Retinal pigment epithelial cell (primary cell): ENCODE measurements around the gene OSCP1.

Experiments
- DNase-seq: peaks from one replicate; pipeline ENCODE4 v3.0.0-alpha.2; 2010; ENCODE audit warnings: low read depth
- H3K4me3 ChIP-seq: 2 replicates; pipeline ENCODE4 v1.5.1; 2011; ENCODE audit warnings: mild to moderate bottlenecking, low read length, control low read depth, moderate library complexity
- TF ChIP-seq, protein P1 (sequence below): conservative IDR thresholded peaks from 2 replicates; pipeline ENCODE4 v1.5.1; 2011; ENCODE audit warnings: low read depth, low read length, control low read depth, inconsistent platforms

Gene OSCP1

DNA sequence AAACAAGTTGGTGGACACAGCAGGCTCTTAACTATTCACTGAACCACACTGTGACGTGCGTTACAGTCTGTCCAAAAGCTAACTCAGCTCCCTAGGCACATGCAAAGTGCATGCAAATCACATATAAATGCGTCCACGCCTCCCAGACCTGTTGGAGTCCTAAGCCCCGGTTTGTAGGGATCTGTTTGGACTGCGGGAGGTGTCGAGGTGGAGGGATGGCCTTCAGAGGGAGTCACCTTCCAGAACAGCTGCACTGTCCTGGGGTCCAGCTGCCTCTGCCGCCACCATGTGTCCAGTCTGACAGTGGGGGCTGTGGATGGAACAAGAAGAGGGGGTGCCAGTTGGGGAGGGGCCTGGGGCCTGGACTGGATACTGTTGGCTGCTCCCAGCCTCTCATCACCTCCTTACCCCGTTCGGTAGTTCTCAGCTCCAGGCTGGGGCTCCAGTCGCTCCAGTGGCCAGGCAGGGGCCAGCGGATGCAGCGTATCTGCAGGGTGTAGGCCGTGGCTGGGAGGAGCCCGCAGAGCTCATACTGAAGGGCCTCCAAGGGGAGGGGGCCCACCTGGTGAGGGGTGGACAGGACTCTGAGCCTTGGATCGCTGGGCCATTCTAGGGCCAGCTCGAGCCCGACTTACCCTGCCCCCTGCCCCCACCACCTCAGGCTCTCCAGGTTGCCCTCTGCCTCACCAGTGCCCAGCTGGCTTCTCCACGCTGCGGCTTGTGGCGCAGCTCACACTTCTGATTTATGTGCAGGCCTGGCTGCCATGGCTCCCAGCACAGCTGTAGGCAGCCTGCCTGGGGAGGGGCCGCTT, 21.8 kb upstream of the OSCP1 start:
- TF ChIP-seq, protein P1, sequence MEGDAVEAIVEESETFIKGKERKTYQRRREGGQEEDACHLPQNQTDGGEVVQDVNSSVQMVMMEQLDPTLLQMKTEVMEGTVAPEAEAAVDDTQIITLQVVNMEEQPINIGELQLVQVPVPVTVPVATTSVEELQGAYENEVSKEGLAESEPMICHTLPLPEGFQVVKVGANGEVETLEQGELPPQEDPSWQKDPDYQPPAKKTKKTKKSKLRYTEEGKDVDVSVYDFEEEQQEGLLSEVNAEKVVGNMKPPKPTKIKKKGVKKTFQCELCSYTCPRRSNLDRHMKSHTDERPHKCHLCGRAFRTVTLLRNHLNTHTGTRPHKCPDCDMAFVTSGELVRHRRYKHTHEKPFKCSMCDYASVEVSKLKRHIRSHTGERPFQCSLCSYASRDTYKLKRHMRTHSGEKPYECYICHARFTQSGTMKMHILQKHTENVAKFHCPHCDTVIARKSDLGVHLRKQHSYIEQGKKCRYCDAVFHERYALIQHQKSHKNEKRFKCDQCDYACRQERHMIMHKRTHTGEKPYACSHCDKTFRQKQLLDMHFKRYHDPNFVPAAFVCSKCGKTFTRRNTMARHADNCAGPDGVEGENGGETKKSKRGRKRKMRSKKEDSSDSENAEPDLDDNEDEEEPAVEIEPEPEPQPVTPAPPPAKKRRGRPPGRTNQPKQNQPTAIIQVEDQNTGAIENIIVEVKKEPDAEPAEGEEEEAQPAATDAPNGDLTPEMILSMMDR: no peak
- no peak for DNase-seq
- H3K4me3 ChIP-seq: no peak overlapping the region

DNA sequence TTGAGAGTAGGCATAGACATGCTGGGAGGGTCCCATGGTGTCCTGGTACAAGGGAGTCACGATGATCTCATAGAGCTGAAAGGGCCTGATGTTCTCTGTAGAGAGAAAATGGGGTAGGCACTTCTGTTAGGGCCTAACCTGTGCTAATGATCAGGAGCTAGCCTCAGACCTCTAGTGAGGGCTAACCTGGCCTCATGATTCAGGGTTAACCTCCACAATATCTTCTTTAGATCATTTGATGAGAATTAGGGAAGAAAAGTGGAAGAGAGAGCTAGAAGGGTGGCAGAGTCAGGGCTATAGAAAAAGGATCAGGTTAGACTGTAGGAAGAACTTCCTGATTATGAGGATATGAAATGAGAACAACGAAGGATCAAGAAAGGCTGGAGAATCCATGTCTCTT, 18.9 kb upstream of the OSCP1 start:
- DNase-seq: no peak
- TF ChIP-seq, protein P1: no peak
- H3K4me3 ChIP-seq: no peak overlapping the region

DNA sequence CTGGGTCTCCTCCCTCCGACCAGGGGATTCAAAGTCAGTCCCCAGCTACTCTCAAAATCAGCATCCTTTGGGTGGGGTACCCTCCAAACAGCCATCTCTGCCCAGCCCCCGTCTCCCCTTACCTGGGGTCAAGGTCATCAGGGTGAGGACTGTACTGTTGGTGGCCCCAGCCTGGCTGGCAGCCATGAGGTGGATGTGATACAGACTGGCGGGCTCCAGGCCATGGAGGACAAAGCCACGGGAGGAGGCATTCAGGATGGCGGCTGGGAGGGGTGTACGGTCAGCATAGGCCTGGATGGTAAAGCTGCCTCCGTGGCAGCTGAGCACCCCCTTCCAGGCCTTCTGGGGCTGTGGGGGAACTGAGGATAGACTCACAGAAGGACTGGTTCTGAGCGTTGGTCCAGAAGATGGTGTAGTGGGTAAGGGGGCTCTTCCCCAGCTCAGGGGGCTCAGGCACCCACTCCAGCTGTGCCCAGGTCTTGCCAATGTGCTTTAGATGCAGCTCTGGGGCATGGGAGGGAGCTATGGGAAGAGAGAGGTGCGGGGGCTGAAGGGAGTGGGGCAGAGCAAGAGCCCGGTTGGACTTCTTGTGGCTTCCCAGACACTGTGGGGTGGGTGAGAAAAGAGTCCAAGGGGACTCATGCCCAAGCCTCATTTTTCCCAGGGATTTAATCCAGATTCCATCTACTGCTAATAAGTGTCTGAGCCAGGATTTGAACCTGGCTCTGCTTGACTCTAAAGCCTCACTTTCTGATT, 17.6 kb upstream of the OSCP1 start:
- no peak overlapping the region for H3K4me3 ChIP-seq
- no peak for DNase-seq
- TF ChIP-seq, protein P1: no peak

DNA sequence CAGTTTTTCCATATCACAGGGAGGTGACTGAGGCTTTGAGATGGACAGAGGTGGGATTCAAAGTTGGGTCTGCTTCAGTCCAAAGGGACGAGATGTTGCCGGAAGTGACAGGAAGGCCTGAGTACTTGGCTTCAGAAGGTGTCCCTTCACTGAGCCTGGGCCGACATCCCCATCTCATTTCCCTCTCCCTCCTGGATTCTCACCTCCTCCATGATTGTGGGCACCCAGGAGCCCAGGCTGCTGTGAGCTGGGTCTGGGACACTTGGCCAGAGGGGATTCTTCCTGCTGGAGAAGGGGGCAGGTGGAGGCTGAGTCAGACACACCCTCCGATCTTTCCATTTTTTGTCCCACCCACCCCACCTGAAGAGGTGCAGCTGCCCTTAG, 16.8 kb upstream of the OSCP1 start:
- DNase-seq: no peak
- TF ChIP-seq, protein P1: no peak
- H3K4me3 ChIP-seq: no peak overlapping the region

DNA sequence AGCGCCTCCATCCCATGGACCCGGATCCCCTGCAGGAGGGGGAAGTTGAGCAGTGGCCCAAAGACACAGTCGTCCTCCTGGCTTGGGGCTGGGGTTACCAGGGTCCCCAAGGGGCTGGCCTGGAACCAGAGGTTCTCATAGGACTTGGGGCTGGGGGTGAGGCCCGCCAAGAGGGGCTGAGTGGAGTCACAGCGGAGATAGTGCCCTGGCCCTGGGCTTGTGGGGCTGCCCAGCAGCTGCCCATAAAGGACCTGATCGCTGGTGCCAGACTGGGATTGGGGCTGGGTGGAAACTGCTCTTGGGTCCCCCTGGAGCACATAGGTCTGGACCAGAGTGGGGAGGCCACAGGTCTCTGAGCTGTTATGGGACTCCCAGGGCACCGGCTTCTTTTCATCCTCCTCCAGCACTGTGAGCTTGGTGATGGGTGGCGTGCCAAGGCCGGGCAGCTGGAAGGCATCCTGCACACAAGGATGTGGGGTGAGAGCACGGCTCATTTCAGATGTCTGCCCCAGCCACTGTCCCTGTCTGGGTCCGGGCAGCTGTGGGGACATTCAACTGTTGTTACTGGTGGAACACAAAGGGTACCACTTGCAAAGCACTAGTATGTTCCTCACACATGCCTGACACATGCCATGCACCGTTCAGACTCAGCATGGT, 16.2 kb upstream of the OSCP1 start:
- no peak overlapping the region for H3K4me3 ChIP-seq
- TF ChIP-seq, protein P1: no peak
- no peak for DNase-seq

DNA sequence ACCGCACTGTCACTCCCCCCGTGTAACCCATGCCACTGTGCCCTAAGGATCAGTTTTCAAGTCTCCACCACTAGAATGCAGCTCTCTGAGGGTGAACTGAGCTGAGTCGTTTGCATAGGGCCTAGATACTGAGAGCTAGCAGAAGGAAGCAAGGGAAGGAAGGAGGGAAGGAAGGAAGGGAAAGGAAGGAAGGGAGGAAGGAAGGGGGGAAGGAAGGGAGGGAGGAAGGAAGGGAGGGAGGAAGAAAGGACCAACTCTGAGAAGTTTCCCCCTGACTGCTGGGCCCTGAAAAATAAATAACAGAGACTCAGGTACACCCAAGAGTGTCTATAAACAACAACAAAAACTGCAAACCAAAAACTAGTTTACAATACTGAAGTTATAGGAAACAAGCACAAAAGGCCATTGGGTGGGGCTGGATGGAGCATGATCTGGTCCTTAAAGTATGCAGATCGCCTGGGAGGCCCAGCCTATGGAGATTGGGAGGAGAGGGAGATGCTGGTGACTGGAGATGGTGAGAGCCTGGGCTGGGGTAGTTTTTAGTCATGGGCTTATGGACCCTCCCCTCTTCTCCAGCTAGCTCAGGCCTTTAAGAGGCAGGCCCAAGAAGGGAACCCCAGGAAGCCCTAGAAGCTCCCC, 15.6 kb upstream of the OSCP1 start:
- H3K4me3 ChIP-seq: no peak overlapping the region
- no peak for DNase-seq
- TF ChIP-seq, protein P1: no peak
